Measurements from ENCODE around the gene DAP. TPM values are rescaled to one million over a fixed set of nuclear protein-coding genes. Genes with fewer than 3 reads are reported as not detected.

Gene DAP
- total RNA-seq, 1 donor from 2014 or later, result 56.2 TPM

DNA sequence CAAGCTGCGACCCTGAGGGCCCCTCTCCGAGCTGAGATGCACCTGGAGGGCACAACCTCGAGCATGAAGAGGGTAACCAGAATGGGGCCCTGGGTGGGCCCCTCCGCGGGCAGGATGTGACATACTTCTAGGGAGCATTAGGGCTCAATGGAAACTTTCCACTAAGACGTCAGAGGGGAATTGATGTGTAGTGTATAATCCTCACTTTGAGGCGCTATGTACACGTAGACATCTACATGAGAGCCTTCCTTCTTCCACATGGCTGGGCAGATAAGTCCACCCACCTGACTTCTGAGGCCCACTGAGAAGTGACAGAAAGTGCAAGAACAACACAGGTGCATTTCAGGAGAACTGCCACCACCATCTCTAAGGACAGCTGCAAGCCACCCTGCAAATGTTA is 61.0 kb downstream of the DAP start:
- DNase-seq (ENCODE audit: low spot score), result no peak
- intact Hi-C loops (cut with DNase I), result loop anchor here (5.0 to 10.0 kb wide), 5 partner anchors 62 to 1322 kb away; partner anchors contain the start of gene DAP

DNA sequence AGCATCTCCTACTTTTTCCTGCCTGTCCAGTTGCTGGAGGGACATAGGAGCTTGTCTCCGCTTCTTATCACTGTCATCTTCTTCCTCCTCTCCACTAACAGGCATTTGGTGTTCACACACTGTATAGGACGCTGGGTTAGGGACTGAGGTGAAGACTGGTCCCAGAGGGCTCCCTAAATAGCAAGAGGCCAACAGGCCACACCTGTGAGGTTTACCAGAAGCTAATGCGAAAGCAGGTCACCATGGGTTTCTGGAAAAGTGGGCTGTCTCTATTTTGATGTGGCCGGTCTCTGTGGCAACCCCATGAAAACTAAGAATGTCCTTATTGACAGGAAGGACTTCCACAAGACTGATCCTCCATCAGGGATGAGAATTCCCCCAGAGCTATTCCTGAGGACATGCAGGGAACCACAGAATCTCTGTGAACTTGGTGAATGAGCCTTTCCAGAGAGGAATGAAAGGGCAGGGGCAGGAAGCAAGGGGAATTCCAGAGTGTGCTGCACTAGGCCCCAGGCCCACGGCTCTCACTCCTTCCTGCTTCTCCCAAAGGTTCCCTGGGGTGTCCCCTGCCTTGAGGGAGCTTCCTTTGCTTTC is 61.7 kb downstream of the DAP start:
- intact Hi-C loops (cut with DNase I), result loop anchor here (5.0 to 10.0 kb wide), 3 partner anchors 158 to 1323 kb away; no protein-coding TSS in a partner anchor
- no peak for DNase-seq (ENCODE audit: low spot score)

DNA sequence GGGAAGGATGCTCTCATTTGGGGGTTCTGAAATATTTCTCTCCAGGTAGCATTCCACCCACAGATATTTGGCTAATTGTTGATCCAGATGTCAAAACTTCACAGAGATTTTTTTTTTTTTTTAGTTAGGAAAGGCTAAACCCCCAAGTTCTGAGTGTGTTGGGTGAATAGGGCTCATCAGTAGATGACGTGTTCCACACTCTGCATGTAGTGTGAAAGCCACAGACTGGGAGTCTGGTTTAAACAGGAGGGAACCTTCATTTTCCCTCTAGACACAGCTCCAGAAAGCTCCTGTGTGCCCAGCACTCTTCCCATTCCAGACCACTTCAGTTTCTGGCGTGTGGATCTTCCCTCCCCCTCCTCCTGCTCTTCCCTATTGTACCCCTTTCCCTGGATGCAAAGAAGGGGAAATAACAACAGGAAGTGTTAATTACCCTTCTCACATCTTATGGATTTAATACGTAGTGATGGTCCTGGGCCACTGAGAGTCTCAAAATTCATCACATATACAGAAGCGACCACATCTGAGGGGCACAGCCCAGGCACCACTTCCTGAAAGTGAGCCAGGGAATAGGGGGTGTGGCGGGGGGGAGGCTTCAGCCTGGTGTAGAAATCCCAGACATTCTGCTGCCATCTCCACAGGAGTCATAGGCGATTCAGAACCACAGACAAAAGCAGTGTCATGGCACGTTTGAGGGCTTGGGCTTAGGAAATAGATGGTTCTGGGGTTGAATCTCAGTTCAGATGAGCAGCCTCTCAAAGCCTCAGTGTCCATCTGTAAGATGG is 65.1 kb downstream of the DAP start:
- no peak for DNase-seq (ENCODE audit: low spot score)
- intact Hi-C loops (cut with DNase I), result loop anchor here (5.0 to 10.0 kb wide), 3 partner anchors 161 to 1326 kb away; no protein-coding TSS in a partner anchor

DNA sequence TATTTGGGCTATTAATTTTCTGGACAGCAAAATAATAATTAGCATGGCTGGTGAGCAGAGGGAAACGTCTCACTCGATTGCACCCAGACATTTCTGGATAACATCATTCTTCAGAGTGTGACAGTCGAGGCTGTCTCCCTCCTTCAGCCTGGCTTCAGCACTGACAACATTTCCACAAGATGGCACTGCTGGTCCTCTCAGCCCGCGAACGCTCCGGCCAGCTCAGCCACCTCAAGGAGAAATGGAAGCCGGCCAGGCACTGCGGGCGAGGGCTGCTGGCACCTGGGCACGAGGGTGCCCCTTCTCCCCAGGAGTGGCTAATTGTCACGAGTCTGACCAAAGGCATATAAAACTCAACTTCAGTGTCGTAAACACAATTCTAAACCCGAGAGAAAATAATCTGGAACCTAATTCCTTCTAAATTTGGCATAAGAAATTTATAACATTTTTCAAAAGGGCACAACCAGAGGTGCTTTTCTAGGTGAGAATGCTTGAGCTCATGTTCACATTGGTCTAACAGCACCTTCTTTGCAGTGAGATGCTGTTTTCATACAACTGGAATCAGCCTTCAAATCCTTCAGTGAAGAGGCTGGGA is 65.9 kb downstream of the DAP start:
- peak; percentile 88 for DNase-seq (ENCODE audit: low spot score)
- intact Hi-C loops (cut with DNase I), result loop anchor here (5.0 to 10.0 kb wide), 3 partner anchors 162 to 1327 kb away; no protein-coding TSS in a partner anchor

DNA sequence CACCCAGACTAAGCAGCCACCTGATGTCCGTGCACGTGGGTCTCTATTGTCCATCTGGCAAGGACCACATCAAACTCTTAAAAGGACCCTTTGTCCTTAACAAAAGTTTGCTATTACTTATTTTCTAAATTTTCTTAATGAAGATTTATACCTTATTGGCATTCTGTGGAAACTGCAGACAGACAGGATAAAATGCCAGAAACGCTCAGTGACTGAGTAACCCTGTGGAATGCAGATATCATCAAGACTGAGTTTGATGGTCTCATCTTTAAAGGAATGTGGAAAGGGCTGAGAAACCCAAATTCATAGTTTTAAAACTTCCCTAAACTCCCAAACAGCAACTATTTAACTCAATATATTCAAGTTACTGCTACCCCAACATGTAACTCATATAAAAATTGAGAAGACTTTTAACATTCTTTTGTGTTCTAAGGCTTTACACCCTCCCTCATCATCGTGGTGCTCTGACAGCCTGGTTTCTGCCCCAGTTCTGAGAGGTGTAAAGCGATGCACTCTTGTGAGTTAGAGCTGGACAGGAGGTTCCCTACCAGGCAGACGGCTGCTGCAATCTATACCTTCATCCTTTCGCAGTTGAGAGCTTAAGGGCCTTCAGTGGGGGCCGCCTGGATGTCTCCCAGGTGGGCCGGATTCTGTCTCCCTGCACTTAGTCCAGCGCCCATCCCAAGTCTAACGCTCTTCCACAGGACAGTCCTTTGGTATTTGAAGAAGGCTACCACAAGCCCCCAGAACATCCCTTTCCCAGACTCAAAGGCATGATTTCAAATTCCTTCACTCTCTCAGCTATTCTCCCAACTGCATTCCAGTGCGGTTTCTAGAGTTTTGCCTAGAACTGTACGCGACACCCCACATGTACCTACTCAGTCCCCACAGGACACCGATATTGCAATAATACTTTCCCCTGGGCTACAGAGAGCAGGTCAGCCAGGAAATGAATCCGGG is 68.9 kb downstream of the DAP start:
- intact Hi-C loops (cut with DNase I), result loop anchor here (5.0 to 10.0 kb wide), 2 partner anchors 490 to 1033 kb away; no protein-coding TSS in a partner anchor

DNA sequence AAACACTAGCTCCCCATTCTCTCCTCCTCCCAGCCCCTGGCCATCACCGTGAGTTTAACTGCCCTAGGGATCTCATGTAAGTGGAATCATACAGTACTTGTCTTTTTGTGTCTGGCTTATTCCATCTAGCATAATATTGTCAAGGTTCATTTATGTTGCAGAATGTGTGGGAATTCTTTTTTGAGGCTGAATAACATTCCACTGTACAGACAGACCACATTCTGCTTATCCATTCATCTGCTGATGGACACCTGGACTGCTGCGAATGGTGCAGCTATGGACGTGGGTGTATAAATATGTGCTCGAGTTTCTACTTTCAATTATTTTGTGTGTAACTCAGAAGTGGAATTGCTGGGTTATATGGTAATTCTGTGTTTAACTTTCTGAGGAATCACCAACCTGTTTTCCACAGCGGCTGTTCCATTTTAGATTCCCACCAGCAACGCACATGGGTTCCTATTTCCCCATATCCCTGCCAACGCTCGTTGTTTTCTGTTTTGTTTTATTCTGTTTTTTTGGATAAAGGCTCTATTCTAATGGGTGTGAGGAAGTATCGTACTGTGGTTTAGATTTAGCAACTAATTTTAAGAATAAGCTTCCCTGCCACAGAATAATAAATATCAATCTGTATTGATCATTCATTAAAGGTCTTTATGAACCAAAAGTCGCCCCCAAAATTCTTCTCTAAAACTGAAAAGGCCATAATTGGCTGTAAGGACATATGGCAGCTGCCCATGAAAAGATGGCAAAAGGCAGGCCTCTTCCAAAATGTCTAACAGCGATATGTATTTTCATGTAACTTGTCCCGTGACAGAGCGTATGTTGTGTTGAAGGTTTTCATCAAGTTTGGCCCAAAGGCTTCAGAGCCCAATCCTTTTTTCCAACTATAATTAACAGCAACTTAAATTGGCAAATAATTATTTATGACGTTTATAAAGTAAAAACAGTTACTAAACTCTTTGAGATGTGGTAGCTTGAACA is 70.3 kb downstream of the DAP start:
- intact Hi-C loops (cut with DNase I), result loop anchor here (5.0 to 10.0 kb wide), 2 partner anchors 492 to 1034 kb away; no protein-coding TSS in a partner anchor
- DNase-seq (ENCODE audit: low spot score), result no peak

More for the DNA sequence above, 68.9 kb downstream of the DAP start:
- DNase-seq (ENCODE audit: low spot score), result no peak

DNA sequence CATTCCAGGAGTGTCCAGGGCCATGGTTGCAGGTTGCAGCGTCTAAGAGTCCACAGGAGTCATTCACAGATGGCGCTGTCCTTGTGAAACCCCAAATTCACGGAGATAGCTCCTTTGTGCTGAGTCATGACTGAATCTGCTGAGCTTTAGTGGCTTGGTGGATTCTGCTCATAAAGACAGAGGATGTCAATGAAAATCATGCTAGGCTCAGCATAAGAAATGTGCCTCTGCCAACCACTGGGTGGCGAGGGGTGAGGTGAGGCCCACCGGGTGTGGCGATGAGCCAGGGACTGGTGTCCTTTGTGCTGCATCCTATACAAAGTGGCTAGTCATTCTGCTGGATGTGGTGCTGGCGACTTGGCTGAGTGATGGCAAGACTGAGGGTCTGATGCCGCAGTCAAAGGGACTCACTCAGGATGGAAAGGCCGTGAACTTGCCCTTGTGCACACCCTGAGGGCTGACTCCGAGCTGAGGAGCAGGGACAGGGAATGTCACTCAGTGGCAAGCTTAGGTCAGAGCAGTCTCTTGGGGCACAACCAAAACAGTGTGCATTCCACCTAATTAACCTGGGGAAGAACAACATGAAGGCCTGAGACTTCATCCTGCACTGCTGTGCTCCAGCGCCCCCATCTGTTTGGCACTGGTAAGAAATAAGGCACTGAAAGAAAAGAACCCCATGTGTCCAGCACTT is 71.5 kb downstream of the DAP start:
- intact Hi-C loops (cut with DNase I), result loop anchor here (5.0 to 10.0 kb wide), 2 partner anchors 493 to 1035 kb away; no protein-coding TSS in a partner anchor
- DNase-seq (ENCODE audit: low spot score), result no peak

DNA sequence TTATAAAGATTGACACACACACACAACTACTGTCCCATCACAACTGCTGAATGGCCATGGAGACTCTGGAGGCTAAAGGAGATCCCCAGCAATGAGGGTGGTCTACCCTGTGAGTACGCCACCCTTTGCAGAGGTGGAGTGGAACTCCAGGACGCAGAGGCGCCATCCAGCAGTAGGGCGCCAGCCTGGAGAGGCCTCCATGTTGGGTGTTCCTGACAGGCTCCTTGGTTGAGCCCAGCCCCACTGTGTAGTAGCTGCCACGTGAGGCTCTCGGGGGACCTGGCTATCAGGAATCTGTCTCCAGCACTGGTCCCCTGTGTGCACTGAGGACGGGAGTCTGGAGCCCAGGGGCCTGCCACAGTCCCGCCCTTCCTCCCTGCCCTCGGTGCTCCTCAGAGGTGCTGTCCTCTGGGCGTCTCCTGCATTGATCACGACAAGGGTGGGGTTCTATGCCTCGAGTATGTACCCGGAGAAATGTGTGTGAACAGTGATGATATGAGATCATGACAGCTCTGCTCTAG is 72.3 kb downstream of the DAP start:
- intact Hi-C loops (cut with DNase I), result no loop called here
- DNase-seq (ENCODE audit: low spot score), result no peak

DNA sequence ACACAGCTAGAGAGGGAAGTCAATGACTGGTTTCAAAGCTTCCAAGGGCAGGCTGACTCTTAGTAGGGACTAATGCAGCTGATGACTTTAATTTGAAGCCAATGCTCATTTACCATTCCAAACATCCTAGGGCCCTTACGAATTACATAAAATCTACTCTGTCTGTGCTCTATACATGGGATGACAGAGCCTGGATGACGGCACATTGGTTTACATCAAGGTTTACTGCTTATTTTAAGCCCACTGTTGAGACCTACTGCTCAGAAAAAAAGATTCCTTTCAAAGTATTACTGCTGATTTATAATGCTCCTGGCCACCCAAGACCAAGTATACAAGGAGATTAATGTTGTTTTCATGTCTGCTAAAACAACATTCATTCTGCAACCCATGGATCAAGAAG is 74.1 kb downstream of the DAP start:
- no peak for DNase-seq (ENCODE audit: low spot score)
- intact Hi-C loops (cut with DNase I), result no loop called here

DNA sequence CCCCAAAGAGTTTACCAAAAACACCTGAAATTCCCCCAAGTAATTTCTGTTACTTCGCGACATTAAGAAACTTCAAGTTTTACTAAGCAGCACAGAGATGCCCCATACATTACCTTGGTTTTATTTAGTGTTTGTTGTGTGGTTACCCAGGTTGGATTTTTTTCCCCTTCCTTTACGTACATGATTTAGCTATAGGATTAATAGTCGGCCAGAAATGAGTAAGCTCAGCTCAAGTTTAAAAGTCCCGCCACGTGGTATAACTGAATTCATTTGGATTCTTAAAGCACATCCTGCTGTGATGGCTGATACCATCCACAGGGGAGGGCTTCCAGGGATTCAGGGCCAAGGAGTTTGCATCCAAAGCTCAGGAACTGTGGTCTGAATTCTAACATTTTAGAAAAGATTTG is 75.9 kb downstream of the DAP start:
- DNase-seq (ENCODE audit: low spot score), result no peak
- intact Hi-C loops (cut with DNase I), result no loop called here

DNA sequence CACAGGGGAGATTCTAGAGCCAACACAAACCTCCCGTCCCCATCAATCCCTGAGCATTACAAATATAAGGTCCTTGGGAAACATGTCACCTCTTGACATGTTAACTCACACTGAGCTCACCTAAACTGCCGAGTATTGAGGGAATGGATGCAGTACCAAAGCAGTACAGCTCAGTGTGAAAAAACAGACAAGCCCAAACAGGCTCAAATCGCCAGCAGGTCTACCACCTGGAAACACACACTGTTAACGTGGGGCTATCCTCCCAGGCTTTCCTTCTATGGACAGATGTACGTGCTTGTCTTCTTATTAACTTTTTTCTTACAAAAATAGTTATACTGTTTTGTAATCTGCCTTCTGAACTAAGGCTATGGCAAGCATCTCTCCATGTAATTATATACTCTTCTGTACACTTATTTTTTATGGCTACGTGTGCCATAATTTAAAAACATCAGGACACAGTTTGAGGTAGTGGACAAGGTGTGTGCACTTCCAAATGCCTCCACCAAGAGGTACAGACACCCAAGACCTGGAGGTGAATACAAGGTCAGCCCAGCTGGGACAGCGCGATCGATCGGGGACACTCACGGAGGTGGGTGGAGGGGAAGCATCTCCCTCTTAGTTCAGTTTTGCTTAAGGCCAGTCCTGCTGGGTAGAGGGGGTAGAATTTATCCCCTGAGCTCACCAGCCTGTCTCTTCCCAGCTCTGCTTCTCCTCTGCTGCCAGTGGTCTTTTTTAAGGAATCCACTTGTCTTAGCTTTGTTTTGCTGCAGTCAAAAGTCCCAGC is 76.5 kb downstream of the DAP start:
- intact Hi-C loops (cut with DNase I), result no loop called here
- no peak for DNase-seq (ENCODE audit: low spot score)

DNA sequence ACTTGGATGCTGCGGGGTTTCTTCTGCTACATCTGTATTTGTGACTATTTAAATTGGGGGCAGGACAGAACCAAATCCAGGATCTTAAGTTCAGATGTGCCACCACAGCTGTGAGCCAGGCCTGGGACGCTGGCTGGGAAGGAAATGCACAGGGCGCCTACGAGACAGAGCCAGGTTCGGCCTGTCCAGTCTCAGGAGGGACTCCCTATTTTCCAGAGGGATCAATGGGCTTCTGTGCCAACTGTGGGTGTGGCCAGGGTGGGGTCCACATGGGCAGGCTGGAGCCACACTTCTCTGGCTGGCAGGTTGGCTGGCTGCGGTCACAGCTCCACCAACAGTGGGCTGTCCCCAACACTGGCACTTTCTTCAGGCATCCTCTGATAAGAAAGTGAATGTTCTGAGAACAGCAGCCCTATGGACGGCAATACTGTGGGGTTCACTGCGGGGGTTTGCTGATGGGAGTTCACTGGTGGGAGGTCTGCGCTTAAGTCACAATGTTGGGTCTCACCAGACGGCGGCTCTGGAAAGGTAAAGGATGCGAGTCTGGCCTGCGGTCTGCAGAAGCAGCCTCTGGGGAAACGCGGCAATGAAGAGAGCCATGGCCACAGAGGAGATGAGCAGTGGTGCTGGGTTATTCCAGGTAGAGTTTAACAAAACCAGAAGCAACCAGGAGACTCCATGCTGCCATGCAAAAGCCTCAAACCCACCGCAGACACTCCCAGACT is 78.1 kb downstream of the DAP start:
- DNase-seq (ENCODE audit: low spot score), result no peak
- intact Hi-C loops (cut with DNase I), result no loop called here

DNA sequence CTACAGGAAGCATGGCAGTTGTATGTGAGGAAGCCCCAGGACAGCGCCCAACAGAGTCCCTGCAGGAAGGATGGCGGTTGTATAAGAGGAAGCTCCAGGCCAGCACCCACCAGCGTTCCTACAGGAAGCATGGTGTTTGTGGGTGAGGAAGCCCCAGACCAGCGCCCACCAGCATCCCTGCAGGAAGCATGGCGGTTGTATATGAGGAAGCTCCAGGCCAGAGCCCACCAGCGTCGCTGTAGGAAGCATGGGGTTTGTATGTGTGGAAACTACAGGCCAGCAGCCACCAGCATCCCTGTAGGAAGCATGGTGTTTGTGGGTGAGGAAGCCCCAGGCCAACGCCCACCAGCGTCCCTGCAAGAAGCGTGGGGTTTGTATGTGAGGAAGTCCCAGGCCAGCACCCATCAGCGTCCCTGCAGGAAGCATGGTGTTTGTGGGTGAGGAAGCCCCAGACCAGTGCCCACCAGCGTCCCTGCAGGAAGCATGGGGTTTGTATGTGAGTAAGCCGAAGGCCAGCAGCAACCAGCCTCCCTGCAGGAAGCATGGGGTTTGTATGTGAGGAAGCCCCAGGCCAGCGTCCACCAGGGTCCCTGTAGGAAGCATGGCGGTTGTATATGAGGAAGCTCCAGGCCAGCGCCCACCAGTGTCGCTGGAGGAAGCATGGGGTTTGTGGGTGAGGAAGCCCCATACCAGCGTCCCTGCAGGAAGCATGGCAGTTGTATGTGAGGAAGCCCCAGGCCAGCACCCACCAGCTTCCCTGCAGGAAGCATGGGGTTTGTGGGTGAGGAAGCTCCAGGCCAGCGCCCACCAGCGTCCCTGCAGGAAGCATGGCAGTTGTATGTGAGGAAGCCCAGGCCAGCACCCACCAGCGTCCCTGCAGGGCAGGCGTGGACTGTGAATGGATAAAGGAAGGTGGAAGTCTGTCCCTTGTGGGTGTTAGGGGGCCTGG is 79.0 kb downstream of the DAP start:
- intact Hi-C loops (cut with DNase I), result no loop called here
- no peak for DNase-seq (ENCODE audit: low spot score)

DNA sequence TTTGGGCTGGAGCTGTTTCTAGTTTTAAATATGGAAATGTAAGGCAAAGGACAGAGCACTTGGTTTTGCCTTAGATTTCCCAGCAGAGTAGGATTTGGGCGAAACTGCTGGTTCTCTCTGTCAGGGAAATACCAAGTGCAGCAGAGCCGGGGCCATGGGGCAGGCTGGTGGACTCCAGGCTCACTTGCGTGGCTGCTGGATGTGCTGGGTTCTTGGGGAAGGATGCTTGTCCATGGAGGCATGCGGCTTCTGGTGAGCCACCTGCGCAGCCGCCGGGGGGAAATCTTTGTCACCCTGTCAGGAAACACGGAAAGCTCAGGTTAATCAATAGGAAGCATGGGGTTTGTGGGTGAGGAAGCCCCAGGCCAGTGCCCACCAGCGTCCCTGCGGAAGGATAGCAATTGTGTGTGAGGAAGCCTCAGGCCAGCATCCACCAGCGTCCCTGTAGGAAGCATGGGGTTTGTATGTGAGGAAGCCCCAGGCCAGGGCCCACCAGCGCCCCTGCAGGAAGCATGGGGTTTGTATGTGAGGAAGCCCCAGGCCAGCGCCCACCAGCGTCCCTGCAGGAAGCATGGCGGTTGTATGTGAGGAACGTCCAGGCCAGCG is 80.1 kb downstream of the DAP start:
- no peak for DNase-seq (ENCODE audit: low spot score)
- intact Hi-C loops (cut with DNase I), result no loop called here
